HG03558 (cell line): ENCODE results near the gene SRPX.
A peak's percentile ranks its signal among the peaks of the same experiment; 100 is the strongest.

ENCODE experiments used
- ATAC-seq: cut with Tn5 transposase; IDR thresholded peaks from one replicate; pipeline ENCODE4 v1.9.1; 2021; ENCODE audit warnings: moderate number of reproducible peaks; ENCODE audit not compliant: unreplicated experiment; ENCODE audit errors: extremely low read depth

Gene SRPX

GRCh38 chrX:38142610-38143009 lies 78.1 kb downstream of the SRPX start:
- no peak for ATAC-seq

DNA sequence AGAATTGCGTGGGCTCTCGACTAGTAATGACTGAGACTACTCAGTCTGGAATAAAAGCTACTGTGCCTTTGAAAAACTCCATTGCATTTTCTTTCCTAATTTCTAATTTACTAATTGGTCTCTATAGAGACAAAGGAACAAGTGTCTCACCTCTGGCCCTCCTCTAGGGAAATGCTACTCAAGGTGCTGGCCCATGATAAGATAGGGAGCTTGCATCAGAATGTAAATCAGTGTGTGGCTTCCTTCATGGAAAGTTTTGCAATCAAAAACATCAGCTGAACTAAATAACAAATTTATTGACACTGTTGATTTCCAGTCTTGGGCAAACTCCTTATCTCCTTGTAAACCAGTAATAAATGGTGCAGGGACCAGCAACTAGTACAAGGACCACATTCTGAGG lies 81.8 kb downstream of the SRPX start:
- no peak for ATAC-seq

DNA sequence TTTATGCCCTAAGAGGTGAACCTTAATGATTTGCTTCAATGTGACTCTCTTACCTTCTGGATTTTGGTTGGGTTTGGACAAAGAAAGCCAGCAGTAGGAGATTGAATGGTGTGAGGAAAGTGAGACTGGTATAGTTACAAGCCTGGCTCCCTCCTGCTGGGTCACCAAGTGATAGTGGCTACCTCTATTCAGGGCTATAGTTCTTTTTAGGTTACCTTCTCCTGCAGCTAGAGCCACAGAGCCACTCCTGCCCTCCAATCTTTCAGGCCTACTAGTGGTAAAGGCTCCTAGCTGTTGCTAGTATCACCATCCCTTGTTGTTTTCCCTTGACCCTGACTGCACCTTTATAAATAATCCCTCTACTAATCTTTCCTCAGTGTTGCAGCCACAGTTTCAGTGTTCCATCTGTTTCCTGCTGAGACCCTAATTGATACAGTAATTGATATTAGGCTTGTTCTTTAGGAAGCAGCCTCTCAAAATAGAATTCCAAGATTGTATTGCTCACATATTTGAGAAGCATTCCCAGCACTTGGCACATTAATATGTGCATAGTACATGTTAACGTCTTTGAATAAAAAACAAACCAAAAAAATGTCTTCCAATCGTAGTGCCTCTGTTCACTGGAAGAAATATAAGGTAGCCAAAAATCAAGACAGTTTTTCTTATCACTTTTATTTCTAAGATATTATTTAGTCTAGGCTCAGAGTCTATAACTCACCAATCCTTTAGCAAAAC lies 82.3 kb downstream of the SRPX start:
- ATAC-seq: no peak

DNA sequence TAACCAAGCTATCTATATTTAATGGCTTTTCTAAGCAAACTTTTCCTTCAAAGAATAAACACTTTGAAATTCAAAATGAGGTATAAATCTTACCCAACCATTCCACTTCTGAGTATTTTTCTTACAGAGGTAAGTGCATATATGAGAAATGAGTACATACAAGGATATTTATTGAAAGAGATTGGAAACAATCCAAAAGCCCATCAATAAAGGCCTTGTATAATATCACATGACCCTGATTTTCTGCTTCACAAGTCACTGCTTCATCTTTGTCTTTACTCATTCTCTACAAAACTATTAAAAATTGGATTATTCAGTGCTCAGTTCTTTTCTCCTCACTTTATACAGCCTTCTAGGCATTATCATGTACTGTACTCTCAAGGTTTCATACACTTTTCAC lies 91.3 kb downstream of the SRPX start:
- no peak for ATAC-seq

DNA sequence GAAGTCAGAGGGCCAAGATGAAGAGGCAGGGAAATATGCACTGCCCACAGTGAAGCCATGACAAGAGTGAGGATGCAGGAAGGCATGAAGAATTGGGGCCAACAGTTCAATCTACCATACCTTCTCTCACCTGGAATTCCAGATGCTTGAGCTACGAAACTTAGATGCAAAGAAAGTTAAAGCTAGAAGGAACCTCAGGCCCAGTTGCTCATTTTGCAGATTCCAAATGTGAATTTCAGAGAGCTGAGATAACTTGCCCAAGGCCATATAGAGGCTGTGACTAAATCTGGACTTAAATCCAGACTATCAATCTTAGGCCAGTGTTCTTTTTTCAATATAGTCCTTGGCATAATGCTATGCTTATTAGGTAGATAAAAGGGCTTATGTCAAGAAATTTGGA lies 92.7 kb downstream of the SRPX start:
- ATAC-seq: no peak

- ATAC-seq: no peak
These were observed 94.5 kb downstream of the SRPX start for GRCh38 chrX:38126179-38126578.

DNA sequence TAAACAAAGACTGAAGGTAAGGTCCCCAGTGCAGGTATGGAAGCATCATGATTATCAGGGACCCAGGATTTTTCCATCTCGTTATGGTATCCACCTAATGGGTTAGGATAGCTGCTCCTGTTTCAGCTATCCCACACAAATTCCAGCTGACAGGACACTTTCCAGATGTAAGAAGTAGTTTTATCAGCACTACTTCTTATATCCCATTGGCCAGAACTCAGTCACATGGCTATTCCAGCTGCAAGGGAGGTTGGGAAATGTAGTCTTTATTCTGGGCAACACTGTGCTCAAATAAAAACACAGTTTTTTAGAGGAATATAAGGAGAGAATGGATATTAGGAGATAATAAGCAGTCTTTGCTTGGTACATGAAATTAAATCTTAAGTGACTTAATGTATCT lies 96.7 kb downstream of the SRPX start:
- no peak for ATAC-seq

- ATAC-seq: no peak
These were observed 103.2 kb downstream of the SRPX start for GRCh38 chrX:38117485-38117884.

- no peak for ATAC-seq
These were observed 104.0 kb downstream of the SRPX start for GRCh38 chrX:38116706-38117105.

DNA sequence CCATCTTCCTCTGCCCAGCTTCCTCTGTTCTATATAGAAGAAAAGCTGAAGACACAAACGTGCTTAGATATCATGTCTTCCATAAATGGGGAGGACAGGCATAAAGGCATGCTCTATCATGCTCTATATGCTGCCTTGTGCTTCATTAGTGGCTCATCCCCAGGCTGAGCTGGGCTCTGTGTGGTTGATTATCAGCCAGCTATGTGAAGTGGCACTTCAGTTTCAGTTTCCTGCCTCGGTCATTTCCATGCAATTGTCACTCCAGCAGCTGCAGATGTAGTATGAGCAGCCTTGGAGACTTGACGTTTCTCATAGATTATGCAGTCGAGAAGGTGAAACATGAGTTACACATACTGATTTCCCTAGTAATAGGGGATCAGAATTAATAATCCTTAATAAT lies 108.1 kb downstream of the SRPX start:
- no peak for ATAC-seq

DNA sequence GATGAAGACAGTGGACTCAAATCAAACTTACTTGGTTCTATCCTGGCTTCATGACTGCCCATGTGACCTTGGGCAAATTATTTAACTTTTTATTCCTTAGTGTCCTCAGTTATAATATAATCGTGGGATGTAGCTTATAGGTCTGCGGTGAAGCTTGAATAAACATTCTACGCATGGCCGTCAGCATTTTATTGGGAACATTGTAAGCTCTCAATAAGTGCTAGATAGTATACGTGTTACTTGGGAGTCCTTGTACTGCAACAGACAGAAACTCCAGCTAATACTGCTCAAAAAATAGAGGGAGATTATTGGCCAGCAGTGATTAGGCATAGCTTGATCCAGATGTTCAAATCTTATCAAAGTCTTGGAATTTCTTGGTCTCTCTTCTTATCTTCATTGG lies 109.5 kb downstream of the SRPX start:
- no peak for ATAC-seq

DNA sequence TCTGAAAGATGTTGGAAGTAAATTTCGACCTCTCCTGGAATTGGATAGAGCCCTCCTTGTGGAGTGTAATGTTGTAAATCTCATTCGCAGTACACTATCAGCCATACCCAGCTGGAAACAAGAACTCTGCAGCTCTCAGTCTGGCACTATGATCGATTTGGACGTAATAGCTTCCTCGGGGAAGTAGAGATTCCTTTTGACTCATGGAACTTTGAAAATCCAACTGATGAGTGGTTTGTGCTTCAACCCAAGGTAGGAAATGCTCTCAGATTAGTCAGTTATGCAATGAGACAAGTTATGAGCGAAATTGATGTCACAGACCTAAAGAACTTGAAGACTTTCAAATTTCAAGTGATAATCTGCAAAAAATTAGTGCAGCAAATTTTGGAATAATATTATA lies 110.4 kb downstream of the SRPX start:
- no peak for ATAC-seq

DNA sequence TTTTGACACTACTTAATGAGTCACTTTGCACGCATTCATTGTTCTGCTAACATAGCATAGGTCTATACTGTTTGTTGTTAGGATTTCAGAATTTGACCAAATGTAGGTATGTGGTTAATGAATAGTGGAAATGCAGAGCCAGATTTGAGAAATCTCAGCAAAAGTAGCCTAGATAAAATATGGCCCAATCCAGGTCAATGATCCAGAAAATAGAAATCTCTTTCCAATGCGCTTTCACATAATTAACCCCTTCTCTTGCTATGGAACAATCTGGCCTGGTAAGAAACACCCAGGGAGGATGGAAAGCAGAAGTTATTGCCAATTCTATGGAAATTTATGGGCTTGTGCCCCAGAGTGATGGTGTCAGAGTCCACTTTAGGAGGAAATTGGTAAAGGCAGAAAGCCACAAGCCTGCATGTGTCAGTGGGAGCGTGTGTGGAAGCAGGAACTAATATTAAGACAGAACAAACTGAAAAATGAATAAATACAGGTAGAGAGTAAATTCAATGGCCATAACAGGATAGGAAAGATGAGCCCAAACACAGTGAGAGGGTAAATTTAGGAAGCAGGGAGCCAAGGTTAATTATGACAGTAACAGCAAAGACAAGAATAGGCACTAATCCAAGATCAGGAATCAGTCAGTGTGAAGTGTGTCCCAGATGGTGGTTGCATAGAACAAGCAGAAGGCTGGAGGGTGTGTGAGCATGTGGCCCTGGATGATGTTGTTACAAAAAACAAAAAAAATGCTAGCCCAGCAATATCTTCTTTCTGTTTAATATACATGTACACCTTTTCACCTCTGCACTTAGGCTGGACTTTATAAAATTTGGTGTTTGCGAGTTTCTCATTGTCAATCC lies 111.4 kb downstream of the SRPX start:
- no peak for ATAC-seq

GRCh38 chrX:38108364-38108763 lies 112.3 kb downstream of the SRPX start:
- no peak for ATAC-seq

- no peak for ATAC-seq
These were observed 113.5 kb downstream of the SRPX start for GRCh38 chrX:38106991-38107655.

DNA sequence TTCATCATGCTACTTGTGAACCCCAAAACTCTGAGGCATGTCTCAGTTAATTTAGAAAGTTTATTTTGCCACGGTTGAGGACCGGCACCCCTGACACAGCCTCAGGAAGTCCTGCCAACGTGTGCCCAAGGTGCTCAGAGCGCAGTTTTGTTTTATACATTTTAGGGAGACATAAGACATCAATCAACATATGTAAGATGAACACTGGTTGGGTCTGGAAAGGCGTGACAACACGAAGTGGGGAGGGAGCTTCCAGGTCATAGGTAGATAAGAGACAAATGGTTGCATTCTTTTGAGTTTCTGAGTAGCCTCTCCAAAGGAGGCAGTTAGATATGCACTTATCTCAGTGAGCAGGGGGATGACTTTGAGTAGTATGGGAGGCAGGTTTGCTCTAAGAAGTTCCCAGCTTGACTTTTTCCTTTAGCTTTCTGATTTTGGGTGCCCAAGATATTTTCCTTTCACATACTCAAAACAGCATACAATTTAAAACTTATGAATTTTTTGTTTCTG lies 115.4 kb downstream of the SRPX start:
- no peak for ATAC-seq

- ATAC-seq: peak; percentile 76
These were observed 116.5 kb downstream of the SRPX start for GRCh38 chrX:38103857-38104812.

GRCh38 chrX:38102875-38103274 lies 117.8 kb downstream of the SRPX start:
- no peak for ATAC-seq

DNA sequence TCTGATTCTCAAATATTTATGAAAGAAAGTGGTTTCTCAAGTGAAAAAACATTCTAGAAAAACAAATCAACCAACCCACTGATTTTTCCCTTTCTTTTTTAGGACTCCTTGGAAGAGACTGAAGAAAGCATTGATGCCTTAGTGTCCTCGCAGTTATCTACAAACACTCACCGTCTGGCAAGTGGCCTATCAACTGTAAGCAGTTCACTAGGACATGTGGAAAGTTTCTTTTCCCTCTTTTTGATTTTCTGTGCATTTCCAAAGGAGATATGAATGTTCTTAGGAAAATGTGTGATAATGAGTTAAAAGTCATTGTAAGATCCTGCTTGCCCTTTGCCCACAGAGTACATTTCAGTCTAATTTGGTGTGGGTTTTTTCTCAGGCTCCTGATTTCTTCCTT lies 118.4 kb downstream of the SRPX start:
- ATAC-seq: no peak

- ATAC-seq: no peak
These were observed 121.0 kb downstream of the SRPX start for GRCh38 chrX:38099688-38100087.
